HepG2 (cell line): Measurements from ENCODE around the gene CXXC5. TPM values are rescaled to one million over a fixed set of nuclear protein-coding genes. Genes with fewer than 3 reads are reported as not detected.
A peak's percentile ranks its signal among the peaks of the same experiment; 100 is the strongest.

Experiments
- ATAC-seq: fragments of 200-7000 bp; cut with Tn5 transposase; 3 replicates; pipeline ENCODE4 v1.9.1; 2020; ENCODE audit warnings: mild to moderate bottlenecking, moderate library complexity
- BruUV-seq: library from RNA; stranded (reverse); fragments of 400-500 nt; replicated peaks from 2 replicates; lab custom pipeline; 2021; lab: Mats Ljungman, UMichigan
- CTCF ChIA-PET: fragments of 300-600 bp; formaldehyde crosslinking; extraction: SDS; loops from one replicate; lab custom pipeline; 2021; ENCODE audit warnings: low total read pairs, inconsistent platforms, low intra/inter-chr PET ratio; lab: Yijun Ruan, JAX
- POLR2A ChIA-PET: fragments of 350-600 bp; sonication (Branson Sonifier 250); formaldehyde crosslinking; loops from one replicate; lab custom pipeline; 2020; ENCODE audit warnings: antibody characterized with exemption, inconsistent platforms; lab: Yijun Ruan, JAX
- DNase-seq: peaks from one replicate; pipeline ENCODE4 v3.0.0-alpha.2; 2015; ENCODE audit warnings: low spot score
- FAIRE-seq: peaks from 3 replicates; lab custom pipeline; 2011; peaks lifted over from hg19 to GRCh38; lab: Jason Lieb, UNC
- H2AFZ ChIP-seq: one replicate; pipeline ENCODE4 v1.6.1; 2011; ENCODE audit warnings: low read length, inconsistent platforms
- H3K27ac ChIP-seq: fragments of 300-600 bp; 3 replicates; pipeline ENCODE4 v1.8.0; 2011; ENCODE audit warnings: mixed run types, mild to moderate bottlenecking, mixed read lengths, low read length, inconsistent platforms; ENCODE audit not compliant: insufficient read depth; ENCODE audit errors: extremely low read length
- H3K27me3 ChIP-seq, 2 experiments: fragments of 200-600 bp in 1 of 2; 2 replicates in 1 of 2; 3 replicates in 1 of 2; pipeline versions ENCODE4 v1.6.0 to v1.8.0; 2011; ENCODE audit warnings: low read length in 2 of 2, mild to moderate bottlenecking in 2 of 2, moderate library complexity in 2 of 2, inconsistent platforms in 1 of 2; ENCODE audit not compliant: insufficient read depth in 2 of 2, control insufficient read depth in 1 of 2
- H3K36me3 ChIP-seq, 2 experiments: fragments of 200-600 bp in 1 of 2; replicated peaks in 1 of 2; 2 replicates in 1 of 2; 3 replicates in 1 of 2; pipeline versions ENCODE4 v1.5.1 to v1.8.0; 2011; ENCODE audit warnings: low read length in 2 of 2, inconsistent platforms in 1 of 2; ENCODE audit not compliant: insufficient read depth in 2 of 2, control insufficient read depth in 1 of 2
- H3K4me1 ChIP-seq: 2 replicates; pipeline ENCODE4 v1.5.1; 2012; ENCODE audit warnings: low read length, inconsistent platforms; ENCODE audit not compliant: insufficient read depth
- H3K4me2 ChIP-seq: 2 replicates; pipeline ENCODE4 v1.6.0; 2011; ENCODE audit warnings: low read depth, low read length, inconsistent platforms
- H3K4me3 ChIP-seq, 3 experiments: fragments of 200-600 bp in 1 of 3; sonication (generic), shearing (Covaris generic) in 1 of 3; replicated peaks in 1 of 3; 2 replicates each; pipeline ENCODE4 v1.5.1; 2011 to 2016; ENCODE audit warnings: low read length in 3 of 3, inconsistent platforms in 2 of 3, low read depth in 2 of 3, mild to moderate bottlenecking in 2 of 3, control low read depth in 1 of 3, mixed read lengths in 1 of 3; ENCODE audit not compliant: insufficient read depth in 1 of 3
- H3K79me2 ChIP-seq: one replicate; pipeline ENCODE4 v1.6.1; 2011; ENCODE audit warnings: low read length, inconsistent platforms; ENCODE audit not compliant: insufficient read depth
- H3K9ac ChIP-seq: 2 replicates; pipeline ENCODE4 v1.6.0; 2011; ENCODE audit warnings: mild to moderate bottlenecking, low read depth, low read length, inconsistent platforms; ENCODE audit not compliant: insufficient read depth
- H3K9me3 ChIP-seq: 2 replicates; pipeline ENCODE4 v1.5.1; 2012; ENCODE audit warnings: mild to moderate bottlenecking, low read length
- H4K20me1 ChIP-seq: 2 replicates; pipeline ENCODE4 v1.6.0; 2011; ENCODE audit warnings: inconsistent platforms, mild to moderate bottlenecking, low read length, moderate library complexity; ENCODE audit not compliant: insufficient read depth
- AGO2 ChIP-seq: fragments of 200-400 bp; formaldehyde crosslinking; optimal IDR thresholded peaks from 2 replicates; pipeline ENCODE3; 2017; ENCODE audit warnings: mild to moderate bottlenecking, low read depth, low read length, moderate library complexity
- FOSL2 ChIP-seq: sonication (generic); formaldehyde crosslinking; IDR thresholded peaks from 2 replicates; pipeline ENCODE4 v1.4.0; 2020; ENCODE audit warnings: missing genetic modification reagents
- KLF16 ChIP-seq, 2 experiments: sonication (generic) in 1 of 2; formaldehyde crosslinking in 1 of 2; IDR thresholded peaks; 2 replicates each; pipeline versions ENCODE4 v1.6.1 to v1.8.0; 2016 to 2023; ENCODE audit warnings: missing genetic modification reagents in 2 of 2, missing compliant biosample characterization in 1 of 2
- RFXANK ChIP-seq: IDR thresholded peaks from 2 replicates; pipeline ENCODE4 v1.6.1; 2016
- ZBTB7A ChIP-seq: sonication (generic); formaldehyde crosslinking; IDR thresholded peaks from 2 replicates; pipeline ENCODE4 v1.8.0; 2022; ENCODE audit warnings: mild to moderate bottlenecking, missing genetic modification reagents
- ZFX ChIP-seq: sonication (generic); formaldehyde crosslinking; IDR thresholded peaks from 2 replicates; pipeline ENCODE4 v1.4.0; 2020; ENCODE audit warnings: mild to moderate bottlenecking, low read depth, missing genetic modification reagents, moderate library complexity
- ZKSCAN1 ChIP-seq: fragments of 150-350 bp; IDR thresholded peaks from 2 replicates; pipeline ENCODE4 v1.6.1; 2014; ENCODE audit warnings: low read length
- ZNF747 ChIP-seq: sonication (generic); formaldehyde crosslinking; IDR thresholded peaks from 2 replicates; pipeline ENCODE4 v1.8.1; 2023; ENCODE audit warnings: missing genetic modification reagents, mild to moderate bottlenecking, borderline replicate concordance
- WGBS: methylation state at CpG from one replicate; pipeline ENCODE4 v1.1.6; 2017; ENCODE audit warnings: low lambda C conversion rate; 5-methylcytosine and 5-hydroxymethylcytosine counted together
- in situ Hi-C: cut with HindIII; loops from 2 replicates; pipeline ENCODE4 v1.10.0; 2017; ENCODE audit warnings: low pct_unique_long_range_greater_than_20kb; ENCODE audit not compliant: extremely low pct_ligation_motif_present
- intact Hi-C: fragments of 100-400 bp; cut with micrococcal nuclease; formaldehyde crosslinking; loops from one replicate; pipeline ENCODE4 v1.10.0; 2022; ENCODE audit not compliant: unreplicated experiment
- polyA plus RNA-seq, 8 experiments: library from polyadenylated mRNA; depleted of rRNA in 3 of 8; stranded (reverse) in 7 of 8; unstranded in 1 of 8; fragments of >200 nt; fragmentation: Illumina TruSeq in 4 of 8; extraction: Trizol in 4 of 8; gene quantifications; 2 replicates each; pipeline versions ENCODE4 v1.2.1 to v1.2.3, GENCODE V29; 2011 to 2016; ENCODE audit warnings: low read depth in 4 of 8, missing spikeins in 1 of 8, mixed read lengths in 1 of 8; ENCODE audit not compliant: insufficient read depth in 1 of 8
- total RNA-seq, 5 experiments: library from RNA; depleted of rRNA; stranded (reverse); fragments of >200 nt; fragmentation: Illumina TruSeq; extraction: Trizol; gene quantifications; 2 replicates each; pipeline ENCODE4 v1.2.3, GENCODE V29; 2016; ENCODE audit warnings: low read depth in 1 of 5
- TF ChIP-seq, protein P1 (sequence below): IDR thresholded peaks from 2 replicates; pipeline ENCODE4 v1.6.1; 2016; ENCODE audit warnings: low read depth, missing genetic modification reagents, missing compliant biosample characterization

The CXXC5 gene
- total and polyA plus RNA-seq, 2 of the 13 experiments (the other 11 are each of a cell fraction or from before 2014, with no cell fraction given) = 32.3 to 33.0 TPM

DNA sequence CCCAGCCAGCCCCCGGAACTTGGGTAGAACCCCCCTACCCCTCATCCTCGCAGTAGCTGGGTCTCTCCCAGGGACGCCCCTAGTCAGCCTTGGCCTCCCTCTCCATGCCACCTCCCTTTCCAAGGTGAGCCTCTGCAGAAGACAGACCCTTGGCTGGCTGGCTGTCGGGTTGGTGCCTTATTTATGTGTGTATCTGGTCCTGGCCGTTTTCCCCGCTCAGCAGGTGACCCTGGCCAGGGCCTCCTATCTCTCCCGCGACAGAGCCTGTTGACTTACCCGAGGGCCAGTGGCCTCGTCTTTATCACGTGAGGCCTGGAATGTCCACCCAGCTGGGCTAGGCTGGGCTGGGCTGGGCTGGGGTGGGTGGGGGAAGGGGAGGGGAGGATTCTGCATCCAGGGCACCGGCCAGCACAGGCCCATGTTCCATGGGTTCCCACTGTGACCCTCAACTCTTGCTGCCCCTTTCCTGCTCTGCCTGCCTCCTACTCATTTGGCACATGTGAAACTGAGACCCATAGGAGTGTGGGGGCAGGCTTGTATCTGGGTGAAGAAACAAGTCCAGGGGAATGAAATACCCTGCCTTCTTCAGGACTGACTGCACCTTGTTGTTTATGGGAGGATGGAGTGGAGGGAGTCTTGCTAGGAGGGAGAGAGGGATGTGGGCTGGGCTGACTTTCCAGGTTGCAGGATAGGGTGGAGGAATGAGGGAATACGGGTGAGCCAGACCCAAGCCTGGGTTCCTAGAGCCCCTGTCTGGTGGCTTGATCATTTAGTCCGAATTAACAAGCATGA lies 3.1 kb downstream of the CXXC5 start (continued):
- TF ChIP-seq, protein P1, sequence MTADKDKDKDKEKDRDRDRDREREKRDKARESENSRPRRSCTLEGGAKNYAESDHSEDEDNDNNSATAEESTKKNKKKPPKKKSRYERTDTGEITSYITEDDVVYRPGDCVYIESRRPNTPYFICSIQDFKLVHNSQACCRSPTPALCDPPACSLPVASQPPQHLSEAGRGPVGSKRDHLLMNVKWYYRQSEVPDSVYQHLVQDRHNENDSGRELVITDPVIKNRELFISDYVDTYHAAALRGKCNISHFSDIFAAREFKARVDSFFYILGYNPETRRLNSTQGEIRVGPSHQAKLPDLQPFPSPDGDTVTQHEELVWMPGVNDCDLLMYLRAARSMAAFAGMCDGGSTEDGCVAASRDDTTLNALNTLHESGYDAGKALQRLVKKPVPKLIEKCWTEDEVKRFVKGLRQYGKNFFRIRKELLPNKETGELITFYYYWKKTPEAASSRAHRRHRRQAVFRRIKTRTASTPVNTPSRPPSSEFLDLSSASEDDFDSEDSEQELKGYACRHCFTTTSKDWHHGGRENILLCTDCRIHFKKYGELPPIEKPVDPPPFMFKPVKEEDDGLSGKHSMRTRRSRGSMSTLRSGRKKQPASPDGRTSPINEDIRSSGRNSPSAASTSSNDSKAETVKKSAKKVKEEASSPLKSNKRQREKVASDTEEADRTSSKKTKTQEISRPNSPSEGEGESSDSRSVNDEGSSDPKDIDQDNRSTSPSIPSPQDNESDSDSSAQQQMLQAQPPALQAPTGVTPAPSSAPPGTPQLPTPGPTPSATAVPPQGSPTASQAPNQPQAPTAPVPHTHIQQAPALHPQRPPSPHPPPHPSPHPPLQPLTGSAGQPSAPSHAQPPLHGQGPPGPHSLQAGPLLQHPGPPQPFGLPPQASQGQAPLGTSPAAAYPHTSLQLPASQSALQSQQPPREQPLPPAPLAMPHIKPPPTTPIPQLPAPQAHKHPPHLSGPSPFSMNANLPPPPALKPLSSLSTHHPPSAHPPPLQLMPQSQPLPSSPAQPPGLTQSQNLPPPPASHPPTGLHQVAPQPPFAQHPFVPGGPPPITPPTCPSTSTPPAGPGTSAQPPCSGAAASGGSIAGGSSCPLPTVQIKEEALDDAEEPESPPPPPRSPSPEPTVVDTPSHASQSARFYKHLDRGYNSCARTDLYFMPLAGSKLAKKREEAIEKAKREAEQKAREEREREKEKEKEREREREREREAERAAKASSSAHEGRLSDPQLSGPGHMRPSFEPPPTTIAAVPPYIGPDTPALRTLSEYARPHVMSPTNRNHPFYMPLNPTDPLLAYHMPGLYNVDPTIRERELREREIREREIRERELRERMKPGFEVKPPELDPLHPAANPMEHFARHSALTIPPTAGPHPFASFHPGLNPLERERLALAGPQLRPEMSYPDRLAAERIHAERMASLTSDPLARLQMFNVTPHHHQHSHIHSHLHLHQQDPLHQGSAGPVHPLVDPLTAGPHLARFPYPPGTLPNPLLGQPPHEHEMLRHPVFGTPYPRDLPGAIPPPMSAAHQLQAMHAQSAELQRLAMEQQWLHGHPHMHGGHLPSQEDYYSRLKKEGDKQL (CRISPR knock-in tag) = no peak
- TF ChIP-seq KLF16 (CRISPR knock-in tag; IDR thresholded peaks at IDR 0.05) = peak in 1 of 2 experiments; percentile 63; a peak in 2 of 4 replicates

DNA sequence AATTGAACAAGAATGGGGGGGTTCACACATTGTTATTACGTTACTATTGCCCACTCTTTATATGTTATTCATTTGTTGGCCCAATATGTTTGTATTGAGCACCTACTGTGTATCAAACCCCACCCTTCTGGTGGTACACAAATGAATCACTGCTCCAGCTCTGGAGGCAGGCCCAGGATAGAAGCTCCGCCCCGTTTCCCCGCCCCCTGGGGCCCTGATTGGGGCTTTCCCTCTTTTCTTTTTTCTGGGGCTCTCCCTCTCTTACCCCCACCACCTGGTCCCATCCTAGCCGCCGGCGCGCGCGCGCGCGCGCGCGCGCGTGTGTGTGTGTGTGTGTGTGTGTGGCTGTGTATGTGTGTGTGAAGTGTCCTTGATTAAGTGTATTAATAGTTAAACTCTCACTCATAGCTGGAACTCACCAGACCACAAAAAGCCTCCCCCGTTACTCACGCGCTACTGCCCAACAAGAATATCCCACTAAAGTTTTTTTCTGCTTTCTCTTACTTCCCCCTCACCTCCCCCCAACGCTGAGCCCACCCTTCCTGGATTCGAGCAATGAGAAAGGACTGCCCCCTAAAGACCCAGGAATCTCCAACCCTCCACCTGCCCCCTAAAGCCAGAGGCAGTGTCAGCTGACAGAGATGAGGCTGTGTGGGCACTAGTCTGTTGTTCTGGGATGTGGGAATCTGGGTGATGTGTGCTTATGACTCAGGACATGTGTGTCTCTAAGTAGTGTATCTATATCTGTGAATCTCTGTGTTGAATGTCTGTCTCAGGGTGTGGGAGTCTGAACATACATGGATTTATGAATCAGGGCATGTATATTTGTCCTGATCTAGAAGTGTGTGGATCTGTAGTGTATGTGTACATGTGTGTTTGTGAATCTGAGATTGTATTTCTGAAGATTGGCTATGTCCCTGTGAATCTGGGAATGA lies 4.0 kb downstream of the CXXC5 start:
- Histone ChIP-seq H2AFZ (no peak overlapping the region), H3K27me3 (no peaks in the 10 kb centered on the region; a peak in 1 of 5 replicates), H3K9ac (peak overlapping the region; percentile 11; the same call in 1 of the 2 replicates), H3K79me2 (peaks cover 80% of the 10 kb centered on the region), H3K4me1 (peaks cover 67% of the 10 kb centered on the region), H4K20me1 (peaks cover 56% of the 10 kb centered on the region), H3K36me3 (peaks cover 0 to 1% of the 10 kb centered on the region in 2 experiments; a peak in 2 of 5 replicates), H3K4me2 (peak overlapping the region; percentile 90), H3K9me3 (no peaks in the 10 kb centered on the region), H3K4me3 (peak overlapping the region; percentile 41 to 74 (median 57); a peak in 4 of 6 replicates), H3K27ac (peak overlapping the region; percentile 49)
- ATAC-seq = no peak
- POLR2A ChIA-PET = interaction anchor here (0.8 to 4.1 kb wide), 10 partner anchors 9 to 94 kb away, joined by 3 to 34 read pairs (median 6); no protein-coding TSS in a partner anchor
- CTCF ChIA-PET = no interaction called here
- peak; percentile 37 for FAIRE-seq
- in situ Hi-C loops = no loop called here
- BruUV-seq = no TSS peak
- DNase-seq = no peak
- intact Hi-C loops = loop anchor here (1.0 to 5.0 kb wide), 2 partner anchors 15 to 95 kb away; no protein-coding TSS in a partner anchor
- TF ChIP-seq FOSL2 (CRISPR knock-in tag) = 0 out of 2 replicates have a peak, but pooled peaks have one; percentile 23
- TF ChIP-seq ZNF747 (CRISPR knock-in tag) = no peak
- no peak for TF ChIP-seq ZFX (CRISPR knock-in tag)
- no peak for TF ChIP-seq RFXANK (CRISPR knock-in tag)
- TF ChIP-seq ZBTB7A = no peak
- 0 out of 2 replicates have a peak, but pooled peaks have one; percentile 58 for TF ChIP-seq ZKSCAN1
- TF ChIP-seq AGO2 = peak; percentile 76
- 61% methylated on average over 23 of the region's 23 CpGs for WGBS
